ENCODE results near the gene MTREX.

Gene MTREX

DNA sequence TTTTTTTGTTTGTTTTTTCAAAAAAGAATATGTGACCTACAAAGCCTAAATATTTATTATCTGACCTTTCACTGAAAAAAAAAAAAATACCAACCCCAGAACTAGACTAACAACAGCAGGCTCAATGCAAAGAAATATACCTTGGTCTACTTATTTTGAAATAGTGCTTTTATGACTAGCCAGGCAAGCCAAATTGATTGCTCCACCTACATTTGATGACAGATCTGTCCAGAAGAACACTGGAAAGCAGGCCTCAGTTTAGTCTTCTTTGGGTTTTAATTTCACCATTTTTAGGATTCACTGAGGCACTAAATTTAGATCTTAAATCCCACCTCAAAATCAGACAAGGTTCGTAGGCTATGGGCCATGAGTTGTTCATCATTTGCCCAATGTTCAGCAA is 129.7 kb downstream of the MTREX start:
- no peak for DNase-seq

DNA sequence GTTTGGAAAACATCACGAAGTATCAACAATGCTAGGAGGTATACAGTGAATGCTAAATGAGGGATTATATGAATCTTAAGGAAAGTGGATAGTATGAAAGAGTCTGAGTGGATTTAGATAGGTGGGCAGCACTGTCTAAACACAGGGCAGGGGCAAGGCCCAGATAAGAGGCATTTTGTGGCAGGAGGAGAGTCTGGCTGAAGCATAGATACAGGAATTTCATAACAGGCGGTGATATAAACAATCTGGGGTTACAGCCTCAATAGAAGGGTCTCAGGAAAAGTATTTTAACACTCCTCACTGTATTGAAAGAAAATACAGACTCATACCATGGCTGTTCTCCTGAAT is 130.0 kb downstream of the MTREX start:
- DNase-seq: no peak

DNA sequence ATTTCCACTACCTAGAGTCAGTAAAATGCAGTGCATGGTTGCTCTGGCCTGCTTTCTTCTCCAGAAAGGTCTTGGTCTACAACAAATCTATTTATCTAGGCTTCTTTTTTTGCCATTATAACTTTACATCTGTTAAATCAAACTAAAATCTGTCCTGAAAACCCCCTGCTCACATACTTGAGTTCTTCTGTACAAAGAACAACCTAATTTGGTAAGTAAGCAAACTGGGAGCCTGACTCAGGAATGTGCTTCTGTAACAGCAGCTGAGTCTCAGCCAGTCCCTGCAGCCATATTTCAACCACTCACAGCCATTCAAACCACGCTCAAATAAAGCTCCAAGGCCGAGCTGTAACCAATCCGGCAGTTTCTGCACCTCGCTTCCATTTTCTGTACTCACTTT is 131.2 kb downstream of the MTREX start:
- no peak for DNase-seq

DNA sequence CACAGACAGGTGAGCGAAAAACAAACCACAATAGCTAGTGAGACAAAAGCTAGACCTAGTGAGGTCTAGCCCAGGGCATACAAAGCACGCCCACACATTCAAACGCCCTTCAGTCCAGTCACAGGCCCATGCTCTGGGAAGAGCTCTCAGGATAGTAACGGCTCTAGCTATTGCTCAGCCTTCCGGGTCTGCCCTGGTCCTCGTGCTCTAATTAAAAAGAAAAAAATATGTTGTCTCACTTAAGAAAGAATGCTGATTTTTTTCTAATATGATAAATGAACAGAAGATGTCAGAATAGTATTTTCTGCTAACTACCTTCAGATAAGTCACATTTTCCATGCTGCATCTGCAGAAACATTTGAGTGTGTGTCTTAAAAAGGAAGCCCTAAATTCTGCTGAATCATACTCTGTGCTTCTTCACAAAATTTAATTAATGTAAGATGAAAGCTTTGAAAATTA is 132.4 kb downstream of the MTREX start:
- no peak for DNase-seq

DNA sequence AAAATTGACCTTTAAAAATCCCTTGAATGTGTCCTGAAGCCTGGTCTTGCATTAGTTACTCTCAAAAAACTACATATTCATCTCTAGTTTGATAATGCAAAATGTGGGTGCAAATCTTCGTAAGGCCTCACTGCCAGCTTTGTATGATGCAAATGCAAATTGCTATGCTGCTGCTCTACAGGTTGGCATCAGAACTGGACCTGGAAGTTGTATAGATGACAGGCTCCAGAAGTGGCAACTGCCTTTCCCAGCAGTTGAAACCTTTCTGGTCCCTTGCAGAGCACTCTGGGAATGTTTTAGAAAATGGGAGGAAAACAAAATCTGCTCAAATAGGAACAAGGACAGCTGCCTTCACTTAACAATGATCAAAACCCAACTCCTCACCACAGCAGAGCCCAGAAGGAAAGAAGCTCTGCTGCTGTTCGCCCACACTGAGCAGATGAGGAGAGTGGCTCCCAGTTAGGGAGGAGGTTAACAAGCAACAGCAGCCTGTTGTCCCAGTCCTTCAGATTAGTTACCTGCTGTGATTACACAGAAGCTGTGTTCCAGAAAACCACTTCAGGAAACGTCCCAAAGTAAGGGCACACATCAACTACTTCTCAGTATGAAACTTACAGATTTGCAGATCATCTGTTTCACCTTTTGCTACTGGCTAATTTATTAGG is 133.4 kb downstream of the MTREX start:
- DNase-seq: no peak

DNA sequence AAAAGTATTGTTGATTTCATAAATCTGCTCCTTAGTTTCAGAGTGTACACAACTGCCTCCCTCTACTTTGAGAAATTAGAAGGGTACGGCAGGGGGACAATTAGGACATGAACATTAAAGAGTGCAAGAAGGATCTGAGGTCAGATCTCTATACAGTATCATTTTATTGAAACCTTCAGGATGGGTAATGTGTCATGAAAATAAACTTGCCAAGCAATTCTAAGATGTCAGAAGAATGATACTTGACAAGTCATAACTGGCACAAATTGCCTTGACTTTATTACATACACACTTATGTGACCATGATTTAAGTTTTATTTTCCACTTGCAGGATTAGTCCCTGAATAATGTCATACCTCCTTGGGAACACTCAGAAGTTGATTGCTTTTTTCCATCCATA is 134.2 kb downstream of the MTREX start:
- DNase-seq: no peak

DNA sequence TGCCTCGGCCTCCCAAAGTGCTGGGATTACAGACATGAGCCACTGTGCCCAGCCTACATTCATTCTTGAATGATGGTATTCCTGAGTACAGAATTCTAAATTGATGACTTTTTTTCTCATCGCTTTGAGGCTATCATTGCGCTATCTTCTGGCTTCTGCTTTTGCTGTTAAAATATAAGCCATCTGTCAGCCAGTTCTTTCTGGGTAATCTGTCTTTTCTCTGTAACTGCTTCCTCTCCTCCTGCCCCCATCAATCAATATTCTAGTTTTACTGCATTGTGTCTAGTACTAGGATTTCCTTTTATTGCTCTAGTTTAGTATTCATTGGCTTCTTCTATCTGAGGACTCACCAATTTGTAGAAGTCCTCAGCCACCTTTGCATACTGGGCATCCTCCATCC is 138.0 kb downstream of the MTREX start:
- DNase-seq: no peak

DNA sequence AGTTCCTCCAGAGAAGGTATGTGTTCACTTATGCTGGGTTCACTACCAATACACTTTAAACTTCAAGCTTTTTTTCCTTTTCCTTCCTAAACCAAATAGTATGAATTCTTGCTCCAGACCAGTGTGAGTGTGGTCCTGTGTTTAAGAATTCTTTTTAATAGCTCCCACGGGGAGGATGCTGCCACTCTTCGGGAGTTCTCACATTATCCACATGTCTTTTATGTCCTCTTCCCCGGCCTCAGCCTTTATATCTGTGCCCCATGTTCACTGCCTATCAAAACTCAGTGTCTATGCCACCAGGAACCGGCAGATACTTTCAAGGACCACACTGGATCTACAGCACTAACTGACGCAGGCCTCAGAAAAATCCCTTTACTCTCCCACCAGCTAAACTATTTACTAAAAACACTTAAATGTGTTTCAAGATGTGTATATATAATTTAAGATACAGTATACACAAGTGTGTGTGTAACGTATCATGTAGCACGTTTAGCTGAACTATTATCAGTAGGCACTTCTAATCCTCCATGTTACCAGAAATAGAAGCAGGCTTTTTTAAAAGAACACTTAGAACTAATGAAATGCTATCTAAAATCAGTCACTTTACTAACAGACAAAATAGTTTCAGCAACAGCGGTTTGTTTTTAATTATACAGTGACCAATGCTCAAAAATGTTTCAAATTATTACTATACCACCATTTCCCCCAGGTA is 139.0 kb downstream of the MTREX start:
- no peak for DNase-seq

DNA sequence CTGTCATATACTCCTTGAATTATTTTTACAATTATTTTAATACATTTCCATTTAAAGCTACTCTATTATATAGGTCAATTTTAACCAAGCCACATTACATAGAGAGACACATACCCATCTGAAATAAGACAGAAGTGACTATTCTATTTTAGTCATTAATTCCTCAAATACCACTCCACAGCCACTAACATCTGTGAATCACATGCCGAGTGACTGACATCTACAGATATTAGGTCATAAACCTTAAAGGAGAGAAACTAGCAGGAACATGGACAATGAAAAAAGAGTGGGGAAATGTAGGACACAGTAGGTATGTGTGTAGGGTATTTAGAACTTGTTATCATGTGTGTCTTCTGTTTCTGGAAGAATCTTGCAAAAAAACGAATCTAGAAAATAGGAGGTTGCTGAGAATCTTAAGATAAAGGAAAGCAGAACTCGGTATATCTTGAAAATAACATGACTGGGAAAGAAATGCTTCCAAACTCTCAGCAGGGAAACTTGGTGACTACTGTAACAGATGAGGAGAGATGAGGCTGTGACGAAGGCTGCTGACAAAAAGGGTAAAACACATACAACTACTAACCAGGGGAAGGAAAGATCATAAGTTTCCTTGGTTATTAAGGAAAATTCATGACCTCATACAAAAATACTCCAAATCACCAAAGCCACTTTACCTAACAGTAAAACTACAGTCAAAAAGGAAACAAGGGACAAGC is 142.4 kb downstream of the MTREX start:
- DNase-seq: no peak

DNA sequence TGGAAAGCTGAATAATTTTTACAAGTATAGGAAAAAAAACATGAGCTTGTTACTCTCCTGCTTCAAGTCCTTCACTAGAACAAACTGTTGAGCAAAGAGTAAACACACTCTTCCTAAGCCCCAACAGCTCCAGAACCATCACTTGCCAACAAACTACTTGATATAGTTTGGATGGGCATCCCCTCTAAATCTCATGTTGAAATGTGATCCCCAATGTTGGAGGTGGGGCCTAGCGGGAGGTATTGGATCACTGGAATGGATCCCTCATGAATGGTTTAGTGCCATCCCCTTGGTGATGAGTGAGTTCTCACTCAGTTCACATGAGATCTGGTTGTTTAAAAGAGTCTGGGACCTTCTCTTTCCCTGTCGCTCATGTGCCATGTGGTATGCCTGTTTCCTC is 144.2 kb downstream of the MTREX start:
- DNase-seq: no peak

DNA sequence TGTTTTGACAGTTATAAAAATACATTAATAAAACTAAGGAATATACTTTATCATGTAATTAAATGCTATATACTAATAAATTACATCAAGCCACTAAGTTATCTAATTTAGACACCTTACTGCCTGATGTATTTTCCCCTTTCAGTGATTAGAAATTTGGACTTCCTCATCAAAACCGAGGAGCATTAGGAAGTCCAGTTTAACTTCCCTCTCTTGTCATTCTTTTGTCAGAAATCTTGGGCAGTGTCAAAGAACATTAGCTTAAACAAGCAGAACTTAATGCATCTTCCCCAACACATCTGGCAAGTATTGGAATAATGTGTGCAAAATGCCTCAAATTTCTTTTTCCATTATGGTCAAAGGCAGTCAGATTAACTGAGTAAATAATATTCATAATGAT is 145.4 kb downstream of the MTREX start:
- no peak for DNase-seq

DNA sequence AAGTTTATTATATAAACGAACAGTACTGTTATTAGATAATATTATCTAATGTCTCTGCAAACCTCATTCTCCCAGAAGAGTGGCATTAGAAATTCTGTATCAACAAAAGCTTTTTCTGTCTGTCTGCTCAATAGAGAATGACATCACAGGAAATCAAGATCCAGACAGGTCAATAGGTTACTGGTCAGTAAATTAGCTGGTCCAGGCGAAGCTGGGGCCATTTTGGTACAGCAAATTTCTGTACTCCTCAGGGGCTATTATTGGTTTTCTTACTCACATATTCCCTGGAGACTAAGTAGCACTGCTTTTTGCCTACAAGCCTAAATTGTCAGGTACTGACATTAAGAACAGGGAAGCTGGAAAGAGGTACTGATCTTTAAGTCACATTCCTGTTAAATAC is 146.5 kb downstream of the MTREX start:
- no peak for DNase-seq

DNA sequence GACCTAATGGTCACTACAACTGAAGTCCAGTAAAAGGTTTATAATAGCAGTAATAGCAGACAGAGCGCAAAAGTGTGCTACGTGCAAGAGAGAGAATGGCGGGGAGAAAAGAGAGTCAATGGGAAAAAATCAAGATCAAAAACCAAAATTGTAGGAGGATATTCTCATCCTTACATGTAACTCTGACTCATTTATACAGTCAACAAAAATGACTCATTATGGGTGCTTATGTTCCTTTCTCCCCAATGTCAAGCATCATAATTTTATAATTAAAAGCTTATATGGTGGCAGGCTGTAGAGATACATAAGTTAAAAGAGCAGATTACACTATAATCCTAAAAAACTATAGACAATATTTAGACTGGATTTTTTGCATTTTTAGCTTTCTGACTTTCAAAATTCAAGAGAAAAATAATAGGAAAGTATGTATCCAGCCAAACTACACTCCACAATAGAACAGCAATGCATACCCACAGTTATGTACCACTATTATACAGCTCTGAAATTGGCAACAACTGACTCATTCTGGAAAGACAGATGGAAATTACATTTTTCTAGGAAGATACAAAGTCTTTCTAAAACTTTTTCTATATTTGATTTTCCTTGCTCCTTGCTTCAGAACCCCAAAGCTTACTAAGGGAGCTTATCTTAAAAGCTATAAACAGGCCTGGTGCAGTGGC is 148.6 kb downstream of the MTREX start:
- no peak for DNase-seq

DNA sequence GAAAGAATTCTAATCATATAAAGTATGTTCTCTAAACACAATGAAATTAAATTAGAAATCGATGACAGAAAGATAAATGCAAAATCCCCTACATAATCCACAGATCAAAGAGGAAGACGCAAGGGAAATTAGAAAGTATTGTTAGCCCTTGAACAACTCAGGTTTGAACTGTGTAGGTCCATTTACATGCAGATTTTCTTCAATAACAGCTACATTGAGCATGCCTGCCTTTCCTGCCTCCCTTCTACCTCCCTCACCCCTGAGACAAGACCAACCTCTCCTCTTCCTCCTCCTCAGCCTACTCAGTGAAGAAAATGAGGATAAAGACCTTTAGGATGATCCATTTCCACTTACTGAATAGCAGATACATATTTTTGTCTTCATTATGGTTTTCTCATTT is 151.8 kb downstream of the MTREX start:
- DNase-seq: no peak

DNA sequence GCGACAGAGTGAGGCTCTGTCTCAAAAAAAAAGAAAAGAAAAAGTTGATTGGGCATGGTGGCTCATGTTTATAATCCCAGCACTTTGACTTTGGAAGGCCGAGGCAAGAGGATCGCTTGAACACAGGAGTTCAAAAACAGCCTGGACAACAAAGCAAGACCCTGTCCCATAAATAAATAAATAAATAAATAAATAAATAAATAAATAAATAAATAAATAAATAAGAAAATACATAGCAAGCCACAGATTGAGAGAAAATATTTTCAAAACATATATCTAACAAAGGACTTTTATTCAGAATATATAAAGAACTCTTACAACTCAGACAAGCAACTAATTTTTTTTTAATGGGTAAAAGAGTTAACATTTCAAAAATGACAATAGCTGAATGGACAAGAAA is 155.8 kb downstream of the MTREX start:
- no peak for DNase-seq

DNA sequence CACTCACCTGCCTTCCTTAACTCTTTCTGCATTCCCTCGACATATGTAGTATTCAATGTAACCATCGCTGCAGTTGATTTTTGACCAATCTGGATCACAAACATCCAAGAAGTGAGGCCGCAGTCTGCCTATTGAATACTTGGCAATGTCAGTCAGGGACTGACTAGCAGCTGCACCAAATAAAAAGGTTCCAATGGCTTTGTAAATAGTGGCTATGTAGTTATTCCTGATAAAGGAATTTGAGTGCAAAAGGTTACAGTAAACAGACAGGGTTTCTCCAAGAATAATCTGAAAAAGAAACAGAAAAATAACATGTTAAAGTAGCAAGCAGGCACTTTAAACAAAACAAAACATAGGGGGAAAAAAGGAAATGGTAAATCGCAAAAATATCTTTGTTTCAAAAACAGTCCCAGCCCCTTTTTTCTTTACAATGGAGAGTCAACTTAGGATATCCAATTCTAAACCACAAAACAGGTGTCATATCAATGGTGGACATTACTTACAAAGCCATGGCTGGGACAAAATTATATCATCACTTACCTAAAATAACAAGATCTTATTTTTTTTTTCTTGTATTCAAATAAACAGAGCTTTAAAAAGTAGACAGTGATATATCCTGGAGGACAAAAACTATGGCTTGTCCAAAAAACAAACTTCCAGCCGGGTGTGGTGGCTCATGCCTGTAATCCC is 160.2 kb downstream of the MTREX start:
- no peak for DNase-seq

DNA sequence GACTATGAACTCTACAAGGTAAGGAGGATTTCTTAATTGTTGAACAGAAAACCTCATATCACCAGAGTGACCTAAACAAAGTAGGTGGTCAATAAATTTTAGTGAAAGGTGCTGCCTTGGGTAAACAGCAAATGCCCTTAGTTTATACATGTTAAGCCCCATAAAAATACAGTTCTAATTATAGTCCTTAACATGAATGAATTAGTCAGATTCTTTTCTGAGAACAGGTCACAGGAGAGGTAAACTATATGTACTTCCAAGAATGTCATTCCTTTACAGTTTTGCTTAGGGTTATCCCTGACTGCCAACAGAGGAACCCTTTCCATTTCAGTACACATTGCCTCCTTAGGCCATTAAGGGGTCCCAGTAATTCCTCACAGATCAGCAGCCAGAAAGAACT is 162.1 kb downstream of the MTREX start:
- DNase-seq: no peak

DNA sequence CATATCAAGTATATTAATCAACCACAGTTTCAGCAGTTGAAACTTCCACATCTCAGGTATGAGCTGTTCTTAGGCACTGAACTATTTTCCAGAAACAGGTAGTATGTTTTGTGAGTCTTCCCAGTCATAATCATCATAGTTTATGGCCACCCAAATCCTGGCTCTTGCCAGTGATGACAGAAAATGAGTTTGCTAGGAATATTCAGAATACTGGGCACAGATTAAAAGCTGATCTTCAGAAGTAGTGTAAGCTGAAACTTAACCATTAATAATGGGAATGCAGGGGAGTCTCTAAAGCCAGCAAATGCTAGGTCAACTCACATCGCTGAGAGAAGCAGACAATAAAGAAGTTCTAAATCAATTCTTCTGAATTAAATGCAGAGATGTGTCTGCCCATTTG is 162.5 kb downstream of the MTREX start:
- DNase-seq: no peak

DNA sequence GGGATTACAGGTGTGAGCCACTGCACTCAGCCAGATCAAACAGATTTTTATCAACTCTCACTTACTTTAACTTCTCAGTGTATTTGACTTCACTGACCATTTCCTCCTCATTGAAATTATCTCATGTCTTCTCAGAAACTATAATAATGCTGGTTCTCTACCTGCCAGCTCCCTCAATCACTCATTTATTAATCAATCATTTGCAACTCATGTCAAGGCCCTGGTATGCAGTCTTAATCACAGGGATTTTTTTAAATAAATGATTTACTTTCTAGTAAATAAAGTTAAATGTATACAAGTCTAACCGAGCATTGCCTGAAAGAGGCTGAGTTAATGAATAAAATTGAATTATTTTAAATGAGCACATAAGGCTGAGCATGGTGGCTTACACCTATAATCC is 163.7 kb downstream of the MTREX start:
- no peak for DNase-seq

DNA sequence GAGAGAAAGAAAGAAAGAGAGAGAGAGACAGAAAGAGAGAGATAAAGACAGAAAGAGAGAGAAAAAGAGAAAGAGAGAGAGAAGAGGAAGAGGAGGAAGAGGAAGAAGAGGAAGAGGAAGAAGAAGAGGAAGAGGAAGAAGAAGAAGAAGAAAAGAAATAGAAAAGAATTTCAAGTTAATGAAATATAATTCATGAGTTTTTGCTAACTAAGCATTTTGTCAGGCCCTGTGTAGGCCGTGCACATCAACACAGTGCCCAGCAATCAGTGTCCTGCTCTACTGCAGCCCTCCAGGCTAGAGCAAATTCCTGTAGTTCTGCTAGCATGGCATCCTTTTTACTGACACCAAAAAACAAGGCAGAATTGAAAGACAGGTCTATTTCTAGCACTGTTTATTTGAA is 164.9 kb downstream of the MTREX start:
- no peak for DNase-seq
